ENCODE results near the gene PDCD7. TPM values are rescaled to one million over a fixed set of nuclear protein-coding genes. Genes with fewer than 3 reads are reported as not detected.
A peak's percentile ranks its signal among the peaks of the same experiment; 100 is the strongest.

Gene PDCD7
- total and polyA plus RNA-seq, 3 donors from 2014 or later: 39.7 to 76.1 (median 66.8) TPM

DNA sequence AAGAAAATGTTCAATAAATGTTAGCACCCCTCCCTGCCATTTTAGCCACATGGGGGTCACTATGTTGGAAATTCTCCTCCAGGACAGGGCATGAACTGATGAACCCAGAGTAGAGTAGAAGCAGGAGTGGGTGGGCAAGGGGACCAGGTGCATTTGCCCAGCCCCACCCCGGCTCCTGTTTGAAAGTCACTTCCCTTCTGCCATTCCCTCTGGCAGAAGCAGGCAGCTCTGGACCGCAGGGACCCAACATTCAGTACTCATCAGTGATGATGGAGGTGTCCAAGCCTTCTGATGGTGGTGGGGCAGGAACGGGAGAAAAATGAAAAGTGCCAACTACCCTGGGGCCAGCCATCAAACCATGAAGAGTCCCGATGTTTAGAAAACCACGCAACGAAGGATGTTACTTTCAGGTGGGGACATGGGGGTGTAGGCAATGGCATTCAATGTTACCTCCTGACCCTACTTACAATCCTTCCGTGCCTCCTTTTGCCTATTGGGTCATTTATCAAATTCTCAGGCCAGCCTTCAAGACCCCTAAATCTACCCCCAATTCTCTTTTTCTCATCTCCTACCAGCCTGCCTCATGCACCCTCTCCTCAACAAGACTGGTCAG is 35.9 kb downstream of the PDCD7 start:
- intact Hi-C loops (cut with DNase I; ENCODE audit: low total_unique reads): no loop called here
- no peak for DNase-seq
- WGBS, 2 donors: 93 to 94% methylated on average over 7 of the region's 7 CpGs
- Histone ChIP-seq H3K27ac (no peak overlapping the region), H3K4me1 (peaks cover 25% of the 10 kb centered on the region), H3K27me3 (no peaks in the 10 kb centered on the region), H3K4me3 (no peak overlapping the region), H3K9me3 (no peaks in the 10 kb centered on the region), H3K36me3 (ENCODE audit: low read depth, missing control alignments) (no peaks in the 10 kb centered on the region)
- TF ChIP-seq POLR2A (IDR thresholded peaks at IDR 0.05): no peak
- TF ChIP-seq, protein P1, sequence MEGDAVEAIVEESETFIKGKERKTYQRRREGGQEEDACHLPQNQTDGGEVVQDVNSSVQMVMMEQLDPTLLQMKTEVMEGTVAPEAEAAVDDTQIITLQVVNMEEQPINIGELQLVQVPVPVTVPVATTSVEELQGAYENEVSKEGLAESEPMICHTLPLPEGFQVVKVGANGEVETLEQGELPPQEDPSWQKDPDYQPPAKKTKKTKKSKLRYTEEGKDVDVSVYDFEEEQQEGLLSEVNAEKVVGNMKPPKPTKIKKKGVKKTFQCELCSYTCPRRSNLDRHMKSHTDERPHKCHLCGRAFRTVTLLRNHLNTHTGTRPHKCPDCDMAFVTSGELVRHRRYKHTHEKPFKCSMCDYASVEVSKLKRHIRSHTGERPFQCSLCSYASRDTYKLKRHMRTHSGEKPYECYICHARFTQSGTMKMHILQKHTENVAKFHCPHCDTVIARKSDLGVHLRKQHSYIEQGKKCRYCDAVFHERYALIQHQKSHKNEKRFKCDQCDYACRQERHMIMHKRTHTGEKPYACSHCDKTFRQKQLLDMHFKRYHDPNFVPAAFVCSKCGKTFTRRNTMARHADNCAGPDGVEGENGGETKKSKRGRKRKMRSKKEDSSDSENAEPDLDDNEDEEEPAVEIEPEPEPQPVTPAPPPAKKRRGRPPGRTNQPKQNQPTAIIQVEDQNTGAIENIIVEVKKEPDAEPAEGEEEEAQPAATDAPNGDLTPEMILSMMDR (IDR thresholded peaks at IDR 0.05): no peak

DNA sequence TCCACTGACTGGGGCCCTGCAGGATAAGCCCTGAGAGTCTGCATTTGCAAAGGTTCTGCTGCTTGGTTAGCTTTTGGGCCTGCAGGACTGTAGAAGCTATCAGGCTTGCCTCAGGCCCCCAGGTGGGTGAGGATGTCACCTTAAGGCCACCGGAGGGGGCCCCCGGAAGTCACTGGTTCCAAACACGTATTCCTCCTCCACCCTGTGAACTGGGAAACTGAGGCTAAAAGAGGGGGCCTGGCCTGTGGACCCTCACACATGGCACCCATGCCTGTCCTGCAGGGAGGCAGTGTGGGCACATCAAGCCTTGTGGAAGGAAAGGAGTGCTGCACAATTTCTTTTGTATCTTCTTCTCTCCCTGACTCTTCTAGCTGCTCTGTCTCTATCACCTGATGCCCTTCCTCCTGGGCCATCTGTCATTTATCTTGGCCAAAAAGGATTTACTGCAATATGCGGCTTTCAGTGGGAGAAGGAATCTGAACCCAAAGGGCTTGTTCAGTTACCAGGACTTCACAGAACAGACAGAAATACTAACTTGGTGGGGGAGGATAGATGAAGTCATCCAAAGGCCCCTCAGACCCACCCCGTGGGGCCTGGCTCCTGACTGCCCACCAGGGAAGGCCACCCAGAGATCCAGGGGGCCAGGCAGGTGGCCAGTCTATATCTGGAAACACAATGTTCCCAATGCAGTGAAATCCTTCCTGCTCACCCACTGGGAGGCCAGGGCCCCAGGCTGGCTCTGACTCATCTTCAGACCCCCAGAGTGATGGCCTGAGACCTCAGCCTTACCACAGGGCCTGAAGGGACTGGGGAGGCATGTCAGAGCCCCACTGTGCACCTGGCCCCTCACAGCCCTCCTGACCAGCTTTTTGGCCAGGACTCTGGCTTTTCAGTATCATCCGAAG is 36.9 kb downstream of the PDCD7 start:
- Histone ChIP-seq H3K4me1 (peaks cover 32% of the 10 kb centered on the region), H3K9me3 (no peaks in the 10 kb centered on the region), H3K4me3 (no peak overlapping the region), H3K27me3 (no peaks in the 10 kb centered on the region), H3K27ac (peak overlapping the region in 1 of 2 donors; percentile 36), H3K36me3 (ENCODE audit: low read depth, missing control alignments) (no peaks in the 10 kb centered on the region)
- intact Hi-C loops (cut with DNase I; ENCODE audit: low total_unique reads): no loop called here
- 79 to 82% methylated on average over 6 of the region's 6 CpGs for WGBS, 2 donors
- DNase-seq: peak; percentile 25
- TF ChIP-seq POLR2A (IDR thresholded peaks at IDR 0.05): no peak
- TF ChIP-seq, protein P1 (IDR thresholded peaks at IDR 0.05): no peak

DNA sequence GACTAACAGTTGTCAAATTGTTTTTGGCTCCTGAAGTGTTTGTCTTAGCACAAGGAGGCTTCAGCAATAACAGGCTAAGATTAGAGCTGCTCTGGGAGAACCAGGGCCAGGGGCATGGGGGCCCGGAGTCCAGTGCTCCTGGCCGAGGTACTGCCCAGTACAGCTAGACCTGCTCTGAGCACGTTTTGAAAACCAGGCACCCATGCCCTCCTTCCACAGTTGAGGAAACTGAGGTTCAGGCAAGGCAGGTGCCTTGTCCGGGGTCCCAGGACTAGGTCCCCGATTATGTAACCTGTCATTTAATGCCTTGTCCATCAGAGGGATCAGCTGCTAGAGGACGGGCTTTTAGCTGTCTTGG is 37.9 kb downstream of the PDCD7 start:
- Histone ChIP-seq H3K4me1 (peaks cover 33% of the 10 kb centered on the region), H3K36me3 (ENCODE audit: low read depth, missing control alignments) (no peaks in the 10 kb centered on the region), H3K4me3 (no peak overlapping the region), H3K27me3 (no peaks in the 10 kb centered on the region), H3K9me3 (no peaks in the 10 kb centered on the region), H3K27ac (no peak overlapping the region)
- DNase-seq: no peak
- WGBS, 2 donors: 72 to 85% methylated on average over 4 to 6 of the region's 6 CpGs
- TF ChIP-seq, protein P1 (IDR thresholded peaks at IDR 0.05): no peak
- TF ChIP-seq POLR2A (IDR thresholded peaks at IDR 0.05): no peak
- intact Hi-C loops (cut with DNase I; ENCODE audit: low total_unique reads): no loop called here

DNA sequence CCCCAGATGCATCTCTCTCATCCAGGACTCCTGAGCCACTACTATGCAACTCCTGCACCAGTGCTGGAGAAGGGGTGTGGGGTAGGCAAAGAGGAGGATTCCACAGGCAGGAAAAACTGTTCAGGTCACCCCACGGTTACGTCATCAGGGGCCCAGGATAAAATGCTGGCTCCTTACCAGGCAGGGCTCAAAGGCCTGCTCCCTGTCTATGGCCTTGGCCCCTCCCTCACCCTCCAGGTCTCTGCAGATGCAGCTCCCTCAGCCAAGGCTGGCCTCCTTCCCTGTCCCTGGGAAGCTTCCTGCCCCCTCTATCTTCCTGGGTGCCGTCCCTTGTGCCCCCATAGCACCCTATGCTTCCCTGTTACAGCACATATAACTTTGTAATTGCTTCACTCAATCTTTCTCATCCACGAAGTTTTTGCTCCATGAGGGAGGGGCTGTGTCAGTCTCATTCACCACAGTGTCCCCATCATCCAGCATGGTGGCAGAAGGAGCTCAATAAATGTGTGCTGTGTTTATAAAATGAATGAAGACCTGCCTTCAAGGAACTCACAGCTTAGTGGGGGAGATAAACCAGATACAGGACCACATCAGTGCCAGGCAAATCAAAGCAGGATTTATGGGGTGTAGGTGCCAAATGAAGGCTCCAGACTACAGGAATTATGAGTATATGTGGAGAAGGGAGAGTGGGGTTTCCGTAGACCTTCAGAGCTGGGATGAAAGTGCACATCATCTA is 38.4 kb downstream of the PDCD7 start:
- DNase-seq: no peak
- no peak overlapping the region for H3K27ac ChIP-seq

More for the DNA sequence above, 38.4 kb downstream of the PDCD7 start:
- intact Hi-C loops (cut with DNase I; ENCODE audit: low total_unique reads): no loop called here
- H3K4me1 ChIP-seq: peaks cover 33% of the 10 kb centered on the region
- no peak for TF ChIP-seq POLR2A (IDR thresholded peaks at IDR 0.05)
- TF ChIP-seq, protein P1 (IDR thresholded peaks at IDR 0.05): no peak
- H3K4me3 ChIP-seq: no peak overlapping the region
- WGBS, 2 donors: 47 to 50% methylated on average over 5 of the region's 5 CpGs
- no peaks in the 10 kb centered on the region for H3K36me3 ChIP-seq (ENCODE audit: low read depth, missing control alignments)
- H3K9me3 ChIP-seq: no peaks in the 10 kb centered on the region
- H3K27me3 ChIP-seq: no peaks in the 10 kb centered on the region

All from testis (tissue), 3 donors.